ENCODE measurements around the gene SRSF9. TPM values are rescaled to one million over a fixed set of nuclear protein-coding genes. Genes with fewer than 3 reads are reported as not detected.

Gene SRSF9

GRCh38 chr12:120413901-120414695 lies 55.5 kb downstream of the SRSF9 start:
- Histone ChIP-seq H3K9ac (ENCODE audit: low read length) (no peak overlapping the region), H3K23ac (ENCODE audit: low read length in 2 of 2) (no peak overlapping the region), H3K4me1 (ENCODE audit: control insufficient read depth, insufficient read depth, low read depth, low read length) (no peaks in the 10 kb centered on the region), H3K14ac (ENCODE audit: low read length in 2 of 2) (no peak overlapping the region), H3K27me3 (ENCODE audit: control insufficient read depth in 1 of 2, insufficient read depth in 1 of 2, low read length in 2 of 2) (peaks cover 0 to 15% of the 10 kb centered on the region in 2 experiments), H3K4ac (ENCODE audit: low read depth in 1 of 2, low read length in 2 of 2) (no peak overlapping the region), H3K27ac (ENCODE audit: low read length, poor library complexity, severe bottlenecking) (no peak overlapping the region), H3K18ac (ENCODE audit: low read depth in 1 of 2, low read length in 2 of 2) (no peak overlapping the region), H4K8ac (ENCODE audit: low read length) (no peak overlapping the region), H2BK12ac (ENCODE audit: low read length in 2 of 2) (no peak overlapping the region), H3K9me3 (ENCODE audit: control insufficient read depth, low read length) (no peaks in the 10 kb centered on the region), H4K91ac (ENCODE audit: low read length) (no peak overlapping the region), H3K79me1 (replicated peaks; ENCODE audit: low read length, poor library complexity, severe bottlenecking) (no peaks in the 10 kb centered on the region), H3K36me3 (ENCODE audit: control insufficient read depth in 1 of 2, insufficient read depth in 2 of 2, low read depth in 1 of 2, low read length in 2 of 2) (no peaks in the 10 kb centered on the region), H2BK15ac (ENCODE audit: low read depth, poor library complexity, severe bottlenecking) (no peak overlapping the region), H2AFZ (ENCODE audit: low read depth, low read length) (peak overlapping the region; percentile 36), H3K4me3 (ENCODE audit: insufficient read depth in 1 of 2, low read depth in 1 of 2, low read length in 2 of 2) (no peak overlapping the region), H3K4me2 (ENCODE audit: low read length, poor library complexity, severe bottlenecking) (no peak overlapping the region), H2BK5ac (ENCODE audit: low read depth, low read length, poor library complexity, severe bottlenecking) (no peak overlapping the region), H2BK120ac (ENCODE audit: low read depth, low read length) (no peak overlapping the region), H2AK5ac (ENCODE audit: low read length, severe bottlenecking) (no peak overlapping the region)
- DNase-seq, result no peak
- 19% methylated on average over 9 of the region's 13 CpGs for WGBS

DNA sequence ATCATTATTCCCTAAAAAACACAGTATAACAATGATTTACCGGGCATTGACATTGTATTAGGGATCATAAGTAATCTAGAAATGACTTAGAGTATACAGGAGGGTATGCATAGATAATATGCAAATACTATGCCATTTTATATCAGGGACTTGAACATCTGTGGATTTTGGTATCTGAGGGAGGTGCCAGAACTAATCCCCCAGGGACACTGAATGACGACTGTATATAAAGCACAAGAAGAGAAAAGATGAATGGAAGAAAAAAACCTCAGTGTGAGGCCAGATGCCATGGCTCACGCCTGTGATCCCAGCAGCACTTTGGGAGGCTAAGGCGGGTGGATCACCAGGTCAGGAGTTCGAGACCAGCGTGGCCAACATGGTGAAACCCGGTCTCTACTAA lies 57.1 kb downstream of the SRSF9 start:
- Histone ChIP-seq H3K36me3 (ENCODE audit: control insufficient read depth in 1 of 2, insufficient read depth in 2 of 2, low read depth in 1 of 2, low read length in 2 of 2) (no peaks in the 10 kb centered on the region), H3K4me2 (ENCODE audit: low read length, poor library complexity, severe bottlenecking) (no peak overlapping the region), H3K4ac (ENCODE audit: low read depth in 1 of 2, low read length in 2 of 2) (no peak overlapping the region), H3K79me1 (replicated peaks; ENCODE audit: low read length, poor library complexity, severe bottlenecking) (no peaks in the 10 kb centered on the region), H2AFZ (ENCODE audit: low read depth, low read length) (no peak overlapping the region), H4K91ac (ENCODE audit: low read length) (no peak overlapping the region), H3K4me3 (ENCODE audit: insufficient read depth in 1 of 2, low read depth in 1 of 2, low read length in 2 of 2) (no peak overlapping the region), H3K27me3 (ENCODE audit: control insufficient read depth in 1 of 2, insufficient read depth in 1 of 2, low read length in 2 of 2) (peaks cover 0 to 10% of the 10 kb centered on the region in 2 experiments), H4K8ac (ENCODE audit: low read length) (no peak overlapping the region), H3K4me1 (ENCODE audit: control insufficient read depth, insufficient read depth, low read depth, low read length) (no peaks in the 10 kb centered on the region), H3K18ac (ENCODE audit: low read depth in 1 of 2, low read length in 2 of 2) (no peak overlapping the region), H3K23ac (ENCODE audit: low read length in 2 of 2) (no peak overlapping the region), H2AK5ac (ENCODE audit: low read length, severe bottlenecking) (no peak overlapping the region), H2BK12ac (ENCODE audit: low read length in 2 of 2) (no peak overlapping the region), H2BK15ac (ENCODE audit: low read depth, poor library complexity, severe bottlenecking) (no peak overlapping the region), H2BK120ac (ENCODE audit: low read depth, low read length) (no peak overlapping the region), H3K9me3 (ENCODE audit: control insufficient read depth, low read length) (no peaks in the 10 kb centered on the region), H2BK5ac (ENCODE audit: low read depth, low read length, poor library complexity, severe bottlenecking) (no peak overlapping the region), H3K9ac (ENCODE audit: low read length) (no peak overlapping the region), H3K27ac (ENCODE audit: low read length, poor library complexity, severe bottlenecking) (no peak overlapping the region), H3K14ac (ENCODE audit: low read length in 2 of 2) (no peak overlapping the region)
- WGBS, result 92% methylated on average over 6 of the region's 7 CpGs
- no peak for DNase-seq

Small RNAs within 50 kb of the gene (small RNA-seq; reads per million reads assigned to genes)
- gene RF00019 (ENCODE audit: low read depth), result not detected
